ENCODE results near the gene SHANK1.
A peak's percentile ranks its signal among the peaks of the same experiment; 100 is the strongest.

Gene SHANK1

GRCh38 chr19:50659318-50660087 lies 60.1 kb downstream of the SHANK1 start:
- DNase-seq (ENCODE audit: low read depth): no peak

GRCh38 chr19:50658441-50659317 lies 60.9 kb downstream of the SHANK1 start:
- DNase-seq (ENCODE audit: low read depth): peak; percentile 34

DNA sequence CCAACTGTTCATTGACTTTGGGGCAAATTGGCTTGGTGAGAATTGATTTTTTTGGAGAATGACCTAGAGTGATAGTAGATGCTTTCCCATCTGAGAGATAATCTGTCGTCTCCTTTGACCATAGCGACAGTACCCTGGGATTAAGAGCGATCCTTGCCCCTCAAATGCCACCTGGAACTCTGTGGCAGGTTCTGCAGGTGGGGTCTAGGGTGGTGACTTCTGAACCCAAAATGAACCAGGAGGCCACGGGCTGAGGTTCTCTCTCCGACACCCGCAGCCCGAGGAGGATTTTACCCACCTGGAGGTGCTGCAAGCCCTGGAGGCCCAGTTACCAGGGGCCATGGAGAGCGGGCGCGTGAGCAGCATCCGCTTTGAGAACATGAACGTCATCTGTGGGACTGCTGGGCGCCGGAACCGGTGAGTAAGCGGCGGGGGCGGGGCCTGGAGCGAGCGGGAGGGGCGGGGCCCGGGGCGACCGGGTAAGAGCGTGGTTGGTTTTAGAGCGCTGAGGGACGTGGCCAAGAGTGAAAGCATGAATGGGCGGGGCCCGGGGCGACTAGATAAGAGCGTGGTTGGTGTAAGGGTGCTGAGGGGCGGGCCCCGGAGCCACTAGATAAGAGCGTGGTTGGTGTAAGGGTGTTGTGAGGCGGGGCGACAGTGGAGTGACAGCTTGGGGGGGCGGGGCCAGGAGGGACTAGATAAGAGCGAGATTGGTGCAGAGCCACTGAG lies 61.7 kb downstream of the SHANK1 start:
- DNase-seq (ENCODE audit: low read depth): peak; percentile 80

DNA sequence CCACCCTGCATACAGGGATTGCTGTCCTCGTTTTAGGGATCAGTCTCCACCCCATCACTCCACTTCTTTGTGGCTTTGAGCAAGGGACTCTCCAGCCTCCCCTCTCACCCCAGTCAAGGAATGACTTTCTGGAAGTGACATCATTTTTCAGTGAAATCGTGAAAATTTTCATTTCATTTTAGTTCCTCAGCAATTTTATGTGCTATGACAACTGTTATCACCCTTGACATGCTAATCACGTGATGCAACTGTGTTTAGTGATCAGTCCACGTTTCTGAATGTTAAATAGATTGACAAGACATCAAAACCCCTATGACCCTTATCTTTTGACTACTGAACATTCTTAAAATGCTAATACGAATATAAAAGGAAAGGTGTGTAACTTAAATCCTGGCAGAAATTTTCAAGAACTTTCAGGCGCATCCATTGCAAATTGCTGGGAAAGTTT lies 62.4 kb downstream of the SHANK1 start:
- DNase-seq (ENCODE audit: low read depth): no peak

DNA sequence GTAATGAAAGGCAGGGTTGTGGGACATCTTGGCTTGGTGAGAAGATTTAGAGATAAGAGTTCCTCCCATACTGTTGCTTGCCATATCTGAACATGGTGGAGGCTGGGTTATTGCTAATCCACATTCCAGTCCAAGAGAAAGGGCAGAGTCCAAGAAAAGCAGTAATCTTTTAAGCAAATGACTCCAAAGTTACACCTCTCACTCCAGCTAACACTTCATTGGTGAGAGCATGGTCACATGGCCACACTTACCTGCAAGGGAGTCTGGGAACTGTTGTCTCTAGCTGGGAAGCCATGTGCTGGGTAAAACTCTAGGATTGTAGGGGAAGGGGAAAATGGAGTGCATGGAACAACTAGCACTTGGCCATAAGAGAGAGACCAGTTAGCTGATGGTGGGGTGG lies 64.7 kb downstream of the SHANK1 start:
- DNase-seq (ENCODE audit: low read depth): no peak

- DNase-seq (ENCODE audit: low read depth): no peak
Measured at GRCh38 chr19:50652722-50653121, 66.9 kb downstream of the SHANK1 start.

- DNase-seq (ENCODE audit: low read depth): no peak
Measured at GRCh38 chr19:50651174-50651573, 68.4 kb downstream of the SHANK1 start.

DNA sequence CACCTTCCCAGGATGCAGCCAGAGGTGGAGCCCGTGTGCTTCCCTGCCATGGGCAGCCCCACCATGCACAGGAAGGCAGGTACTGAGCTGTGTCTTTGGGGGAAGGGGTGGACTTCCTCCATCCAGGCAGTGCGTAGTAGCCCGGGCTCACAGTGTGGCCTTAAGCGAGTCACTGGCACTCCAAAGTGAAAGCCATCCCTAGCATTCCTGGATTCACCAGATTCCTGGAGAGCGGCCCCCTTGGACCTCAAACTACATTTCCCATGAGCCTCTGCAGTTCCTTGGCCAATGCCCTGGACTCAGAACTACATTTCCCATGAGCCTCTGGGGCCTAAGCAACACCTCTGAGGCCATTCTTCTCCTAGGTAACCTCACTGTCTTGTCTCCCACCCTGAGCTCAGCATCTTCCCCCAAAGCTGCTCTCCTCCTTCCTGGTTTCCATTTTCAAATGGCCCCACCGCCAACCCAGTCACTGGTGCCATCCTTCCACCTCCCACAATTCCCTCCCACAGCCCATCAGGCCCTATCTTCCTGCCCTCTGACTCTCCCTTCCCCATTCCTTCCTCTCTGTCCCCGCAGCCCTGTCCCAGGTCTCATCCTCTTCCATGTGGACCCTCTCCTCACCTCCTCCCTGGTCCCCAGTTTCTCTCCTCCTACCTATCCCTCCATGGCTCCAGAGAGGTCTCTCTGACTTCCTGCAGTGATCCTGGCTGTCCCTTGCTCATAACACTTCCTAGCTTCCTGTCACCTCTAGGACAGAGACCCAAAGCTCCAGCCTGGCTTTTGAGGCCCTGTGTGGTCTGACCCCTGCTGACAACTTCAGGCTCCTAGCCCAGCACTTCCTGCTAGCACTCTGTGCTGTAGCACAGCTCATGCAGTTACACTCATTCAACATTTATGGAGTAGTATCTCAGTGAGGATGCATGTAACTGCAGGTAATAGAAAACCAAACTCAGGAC lies 69.9 kb downstream of the SHANK1 start, which contains the start of gene C19orf81:
TSS of gene C19orf81 (plus strand) at position 13 of the 959 bp plus-strand sequence. CDS start at position 13, 0 bp downstream.
- DNase-seq (ENCODE audit: low read depth): no peak

GRCh38 chr19:50648659-50649058 lies 70.9 kb downstream of the SHANK1 start:
- DNase-seq (ENCODE audit: low read depth): no peak

GRCh38 chr19:50647879-50648615 lies 71.6 kb downstream of the SHANK1 start:
- no peak for DNase-seq (ENCODE audit: low read depth)

GRCh38 chr19:50646074-50646807 lies 73.4 kb downstream of the SHANK1 start:
- DNase-seq (ENCODE audit: low read depth): no peak

- no peak for DNase-seq (ENCODE audit: low read depth)
Measured at GRCh38 chr19:50645107-50645506, 74.5 kb downstream of the SHANK1 start.

DNA sequence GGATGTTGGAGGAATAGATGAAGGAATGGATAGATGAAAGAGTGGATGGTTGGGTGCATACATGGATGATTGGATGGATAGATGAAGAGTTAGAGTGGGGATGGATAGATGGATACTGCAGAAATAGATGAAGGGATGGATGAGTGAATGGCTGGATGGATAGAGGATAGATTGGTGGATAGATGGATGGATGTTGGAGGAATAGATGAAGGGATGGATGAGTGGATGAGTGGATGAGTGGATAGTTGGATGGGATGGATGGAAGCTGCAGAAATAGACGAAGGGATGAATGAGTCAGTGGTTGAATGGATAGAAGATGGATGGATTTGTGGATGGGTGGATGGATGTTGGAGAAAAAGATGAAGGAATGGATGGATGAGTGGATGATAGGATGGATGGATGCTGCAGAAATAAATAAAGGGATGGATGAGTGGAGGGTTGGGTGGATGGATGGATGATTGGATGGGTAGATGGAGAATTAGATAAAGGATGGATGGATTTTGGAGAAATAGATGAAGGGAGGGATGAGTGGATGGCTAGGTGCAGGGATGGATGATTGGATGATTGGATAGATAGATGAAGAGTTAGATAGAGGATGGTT lies 75.2 kb downstream of the SHANK1 start:
- DNase-seq (ENCODE audit: low read depth): no peak

- DNase-seq (ENCODE audit: low read depth): no peak
Measured at GRCh38 chr19:50640368-50640767, 79.2 kb downstream of the SHANK1 start.

- DNase-seq (ENCODE audit: low read depth): peak; percentile 14
Measured at GRCh38 chr19:50639121-50640112, 80.2 kb downstream of the SHANK1 start, which contains the start of gene SYT3. SYT3 (minus strand) TSS chr19:50639881; CDS start chr19:50637411, 2,470 bp downstream.

GRCh38 chr19:50638600-50638999 lies 81.0 kb downstream of the SHANK1 start:
- DNase-seq (ENCODE audit: low read depth): no peak

GRCh38 chr19:50636317-50637085 lies 83.1 kb downstream of the SHANK1 start:
- DNase-seq (ENCODE audit: low read depth): no peak
